ENCODE measurements around the gene ULK4.
A peak's percentile ranks its signal among the peaks of the same experiment; 100 is the strongest.

Gene ULK4

DNA sequence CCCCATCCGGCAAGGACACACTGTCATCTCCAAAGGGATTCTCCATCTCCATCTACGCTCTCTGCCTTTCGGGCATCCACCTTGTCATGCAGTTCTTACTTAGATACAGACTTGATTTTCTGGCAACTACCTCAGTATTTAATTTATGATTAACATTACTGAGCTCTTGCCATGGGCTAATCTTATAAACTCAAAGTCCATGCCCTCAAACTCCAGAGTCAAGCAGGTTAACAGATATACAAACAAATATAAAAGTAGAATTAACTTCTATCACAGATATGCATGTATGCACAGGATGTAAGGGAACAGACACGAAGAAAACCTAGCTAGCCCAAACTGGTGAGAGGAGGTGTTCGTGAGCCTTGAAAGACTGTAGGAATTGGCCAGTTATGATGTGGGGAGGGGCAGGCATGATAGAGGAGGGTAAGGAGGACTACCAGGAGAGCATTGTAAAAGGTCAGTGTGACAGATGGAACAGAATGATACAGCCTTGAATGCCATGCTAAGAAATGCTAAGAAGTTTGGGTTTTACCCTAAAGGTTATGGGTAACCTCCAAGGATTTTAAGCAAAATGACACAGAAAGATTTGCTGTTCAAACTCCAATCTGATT, 334.3 kb downstream of the ULK4 start:
- no peak for DNase-seq

- no peak for DNase-seq
Measured at GRCh38 chr3:41612853-41613252, 349.1 kb downstream of the ULK4 start.

DNA sequence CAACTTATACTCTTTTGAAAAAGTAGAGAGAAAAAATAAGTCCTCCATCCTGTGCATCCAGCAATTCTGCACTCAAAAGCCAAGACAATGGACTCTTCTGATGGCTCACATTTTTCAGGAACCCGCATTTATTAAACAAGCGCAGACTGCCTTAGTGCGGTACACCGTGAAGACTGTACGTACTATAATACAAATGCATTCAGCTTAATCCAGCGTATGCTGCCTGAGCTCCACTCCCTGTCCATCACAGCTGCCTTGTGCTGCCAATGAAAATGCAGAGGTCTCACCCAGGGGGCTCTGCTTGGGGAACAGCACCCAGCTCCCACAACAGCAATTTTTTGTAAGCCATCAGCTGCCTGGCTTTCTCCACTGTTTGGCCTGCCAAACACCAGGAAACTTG, 350.9 kb downstream of the ULK4 start:
- DNase-seq = no peak

DNA sequence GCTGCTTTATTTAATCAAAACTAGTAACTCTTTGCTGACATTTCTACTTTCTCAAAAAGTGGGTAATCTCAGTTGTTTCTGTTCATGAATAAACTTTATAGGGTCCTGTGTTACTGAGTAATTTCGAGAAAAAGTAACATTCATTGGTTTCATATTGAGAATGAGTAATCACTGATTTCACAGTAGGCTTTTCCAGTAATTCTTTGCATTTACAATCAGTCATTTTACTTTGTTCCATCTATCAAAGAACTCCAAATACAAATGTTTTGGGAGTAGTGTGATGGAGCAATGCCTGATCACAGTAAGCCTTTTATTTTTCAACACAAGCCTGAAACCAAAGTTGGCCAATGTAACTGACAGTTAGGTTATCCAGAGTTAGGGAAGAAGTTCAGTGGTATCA, 353.6 kb downstream of the ULK4 start:
- DNase-seq = no peak

GRCh38 chr3:41603807-41604206, 358.1 kb downstream of the ULK4 start:
- DNase-seq = no peak

DNA sequence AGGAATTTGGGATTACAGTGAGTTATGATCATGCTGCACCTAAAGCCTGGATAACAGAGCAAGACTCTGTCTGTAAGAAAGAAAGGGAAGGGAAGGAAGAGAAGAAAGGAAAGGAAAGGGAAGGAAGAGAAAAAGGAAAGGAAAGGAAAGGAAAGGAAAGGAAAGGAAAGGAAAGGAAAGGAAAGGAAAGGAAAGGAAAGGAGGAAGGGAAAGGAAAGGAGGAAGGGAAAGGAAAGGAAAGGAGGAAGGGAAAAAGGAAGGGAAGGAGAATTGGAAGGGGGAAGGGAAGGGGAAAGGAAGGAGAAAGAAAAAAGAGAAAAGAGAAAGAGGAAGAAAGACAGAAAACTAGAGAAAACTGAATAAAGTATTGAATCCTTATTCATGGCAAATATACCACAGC, 359.8 kb downstream of the ULK4 start:
- no peak for DNase-seq

- DNase-seq = no peak
Measured at GRCh38 chr3:41601404-41601987, 360.4 kb downstream of the ULK4 start.

GRCh38 chr3:41600616-41601015, 361.3 kb downstream of the ULK4 start:
- no peak for DNase-seq

- no peak for DNase-seq
Measured at GRCh38 chr3:41599127-41599484, 362.8 kb downstream of the ULK4 start.

- no peak for DNase-seq
Measured at GRCh38 chr3:41598402-41599126, 363.3 kb downstream of the ULK4 start.

DNA sequence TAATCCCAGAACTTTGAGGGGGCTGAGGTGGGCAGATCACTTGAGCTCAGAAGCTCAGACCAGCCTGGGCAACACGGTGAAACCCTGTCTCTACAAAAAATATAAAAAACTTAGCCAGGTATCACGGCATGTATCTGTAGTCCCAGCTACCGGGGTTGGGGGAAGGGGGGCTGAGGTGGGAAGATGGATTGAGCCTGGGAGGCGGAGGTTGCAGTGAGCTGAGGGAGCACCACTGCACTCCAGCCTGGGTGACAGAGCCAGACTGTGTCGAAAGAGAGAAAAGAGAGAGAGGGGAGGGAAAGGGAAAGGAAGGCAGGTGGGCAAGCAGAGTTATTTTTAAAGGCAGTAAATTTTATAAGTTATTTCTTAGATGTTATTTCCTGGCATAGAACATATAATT, 368.1 kb downstream of the ULK4 start:
- DNase-seq = no peak

GRCh38 chr3:41592753-41593510, 369.0 kb downstream of the ULK4 start:
- no peak for DNase-seq

DNA sequence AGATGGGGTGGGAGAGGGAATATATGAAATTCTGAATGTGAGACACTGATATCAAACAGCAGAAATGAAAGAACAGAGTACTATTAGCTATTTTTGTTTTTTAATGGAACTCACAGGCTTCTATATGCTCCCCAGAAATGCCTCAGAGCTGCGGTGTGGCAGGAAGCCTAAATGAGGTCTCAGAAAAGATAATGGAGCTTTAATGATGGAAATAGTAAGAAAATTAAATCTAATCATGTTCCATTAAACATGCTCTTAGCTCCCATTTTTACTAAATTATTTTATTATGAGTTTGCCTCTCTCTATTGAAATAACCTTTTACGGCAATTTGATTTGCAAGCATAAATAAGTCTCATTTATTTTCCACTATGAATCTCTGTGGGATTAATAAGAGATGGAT, 378.9 kb downstream of the ULK4 start:
- no peak for DNase-seq

- no peak for DNase-seq
Measured at GRCh38 chr3:41581700-41582099, 380.2 kb downstream of the ULK4 start.

DNA sequence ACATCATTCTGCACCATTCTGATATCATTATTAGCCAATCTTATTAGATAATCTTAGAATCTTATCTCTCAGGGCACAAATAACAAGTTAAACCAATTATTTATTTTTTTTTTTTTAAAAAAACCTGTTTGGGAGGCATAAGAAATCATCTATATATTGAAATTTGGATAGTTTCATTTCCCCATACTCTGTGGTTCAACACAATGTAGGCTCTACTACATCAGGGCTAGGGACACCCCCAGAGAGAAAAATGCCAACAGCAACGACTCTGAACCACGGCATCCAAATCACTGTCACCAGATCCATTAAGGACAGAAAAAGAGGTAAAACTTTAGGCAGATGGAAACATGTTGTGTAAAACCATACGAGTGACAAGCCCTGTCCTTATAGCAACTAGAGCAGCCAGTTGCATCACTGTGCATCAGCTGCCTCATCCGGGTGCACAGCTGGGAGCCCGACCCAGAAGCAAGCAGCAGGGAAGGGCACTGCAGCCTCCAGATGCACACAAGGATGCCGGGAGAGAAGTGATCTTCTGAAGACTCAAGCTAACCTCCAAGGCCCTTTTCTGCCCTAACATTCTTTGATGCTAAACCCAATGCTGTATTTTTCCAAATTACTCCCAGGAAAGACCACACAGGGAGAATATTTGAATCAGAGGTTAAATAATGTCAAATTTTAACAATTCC, 381.5 kb downstream of the ULK4 start:
- no peak for DNase-seq

- DNase-seq = no peak
Measured at GRCh38 chr3:41579861-41580260, 382.0 kb downstream of the ULK4 start.

GRCh38 chr3:41578798-41579197, 383.1 kb downstream of the ULK4 start:
- no peak for DNase-seq

DNA sequence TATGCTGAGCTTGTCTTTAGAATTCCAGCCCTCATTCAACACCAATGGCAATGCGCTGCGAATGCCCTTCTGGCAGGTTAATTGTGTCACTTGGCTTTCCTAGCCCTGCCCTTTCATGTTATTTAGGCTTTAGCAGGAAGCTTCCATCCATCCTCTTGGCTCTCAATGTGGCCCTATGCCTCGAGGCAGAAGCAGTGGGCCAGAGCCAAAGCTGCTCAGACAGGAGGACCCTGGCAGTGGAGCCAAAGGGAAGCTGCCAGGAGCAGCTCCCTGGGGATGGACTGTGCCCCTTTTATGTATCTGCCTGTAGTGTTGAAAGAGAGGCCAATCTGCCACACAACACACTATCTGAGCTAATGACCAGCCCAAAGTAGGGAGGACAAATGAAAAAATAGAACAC, 386.2 kb downstream of the ULK4 start:
- DNase-seq = peak; percentile 68

GRCh38 chr3:41574900-41575299, 387.0 kb downstream of the ULK4 start:
- DNase-seq = no peak

GRCh38 chr3:41573591-41573990, 388.3 kb downstream of the ULK4 start:
- no peak for DNase-seq

- DNase-seq = no peak
Measured at GRCh38 chr3:41572092-41572491, 389.8 kb downstream of the ULK4 start.

DNA sequence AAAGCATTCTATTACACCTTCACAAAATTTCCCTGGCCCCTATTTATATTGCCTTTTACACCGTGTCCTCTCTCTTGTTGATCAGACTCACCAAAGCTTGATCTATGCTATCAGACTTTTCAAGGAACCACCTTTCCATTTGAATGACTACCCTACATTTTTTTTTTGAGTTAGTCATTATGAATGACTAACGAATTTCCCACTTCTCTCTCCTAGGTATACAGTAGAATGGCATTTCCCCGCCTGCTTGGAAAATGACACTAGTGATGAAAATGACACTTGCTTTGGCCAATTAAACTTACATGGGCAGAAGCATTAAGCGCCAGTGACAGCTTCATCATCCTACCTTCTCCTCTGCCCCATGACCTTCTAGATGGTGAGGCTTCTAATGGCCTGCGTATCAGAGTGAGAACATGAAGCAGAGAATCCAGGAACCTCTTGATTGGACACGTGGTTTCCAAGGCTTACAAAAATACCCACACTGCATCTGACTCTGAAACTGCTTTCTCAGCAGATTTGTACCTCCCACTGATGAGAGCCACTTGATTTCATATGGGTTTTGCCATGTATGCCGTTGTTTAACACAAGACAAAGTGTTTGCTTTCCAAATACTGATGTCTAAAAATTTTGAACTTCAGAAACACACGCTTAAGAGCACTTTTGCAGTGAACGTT, 392.1 kb downstream of the ULK4 start:
- DNase-seq = no peak

Data from NCI-H1092 (cell line).